ENCODE results near the gene VEGFB.
A peak's percentile ranks its signal among the peaks of the same experiment; 100 is the strongest.

VEGFB gene

DNA sequence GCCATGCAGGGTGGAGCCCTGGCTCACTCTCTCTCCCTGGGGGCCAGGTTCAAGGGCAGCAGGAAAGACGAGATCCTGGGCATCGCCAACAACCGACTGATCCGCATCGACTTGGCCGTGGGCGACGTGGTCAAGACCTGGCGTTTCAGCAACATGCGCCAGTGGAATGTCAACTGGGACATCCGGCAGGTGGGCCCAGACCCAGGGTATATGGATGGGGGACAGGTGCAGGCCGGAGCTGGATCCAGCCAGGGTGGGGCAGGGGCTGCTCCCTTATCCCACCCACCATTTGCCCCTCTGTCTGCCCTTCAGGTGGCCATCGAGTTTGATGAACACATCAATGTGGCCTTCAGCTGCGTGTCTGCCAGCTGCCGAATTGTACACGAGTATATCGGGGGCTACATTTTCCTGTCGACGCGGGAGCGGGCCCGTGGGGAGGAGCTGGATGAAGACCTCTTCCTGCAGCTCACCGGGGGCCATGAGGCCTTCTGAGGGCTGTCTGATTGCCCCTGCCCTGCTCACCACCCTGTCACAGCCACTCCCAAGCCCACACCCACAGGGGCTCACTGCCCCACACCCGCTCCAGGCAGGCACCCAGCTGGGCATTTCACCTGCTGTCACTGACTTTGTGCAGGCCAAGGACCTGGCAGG, 11.3 kb upstream of the VEGFB start:
- peak overlapping the region; percentile 94 for H3K27ac ChIP-seq

DNA sequence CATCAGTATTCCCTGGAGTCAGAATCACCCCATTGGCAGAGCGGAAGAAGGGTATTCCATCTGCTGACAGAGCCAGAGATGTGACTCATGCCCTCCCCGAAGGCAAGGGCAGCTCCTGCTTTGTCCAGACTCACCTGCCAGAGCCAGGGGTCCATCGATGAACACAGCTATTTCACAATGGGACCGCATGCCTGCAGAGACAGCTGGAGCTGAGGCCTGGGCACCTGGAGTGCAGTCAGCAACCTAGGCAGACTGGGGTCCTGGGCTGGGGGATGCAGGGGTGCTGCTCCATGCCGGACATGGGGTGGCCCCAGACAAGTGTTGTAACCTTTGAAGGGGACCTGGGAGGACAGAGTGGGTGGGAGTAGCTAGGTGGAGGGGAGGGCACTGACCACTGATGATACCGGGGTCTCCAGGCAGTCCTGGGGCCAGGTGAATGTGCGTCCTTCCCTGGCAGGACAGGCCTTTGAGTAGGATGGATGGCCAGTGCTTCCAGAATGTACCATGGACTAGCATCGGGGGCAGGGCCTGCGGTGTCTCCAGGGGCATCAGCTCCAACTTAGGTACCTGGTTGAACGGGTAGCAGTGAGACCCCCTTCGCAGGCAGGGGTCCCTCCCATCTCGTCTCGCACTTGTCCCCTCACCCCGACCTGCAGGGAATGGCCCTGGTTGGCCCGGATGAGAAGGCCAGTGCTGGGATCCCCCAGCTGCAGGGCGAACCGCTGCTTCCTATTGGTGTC, 10.1 kb upstream of the VEGFB start:
- TF ChIP-seq, protein P1, sequence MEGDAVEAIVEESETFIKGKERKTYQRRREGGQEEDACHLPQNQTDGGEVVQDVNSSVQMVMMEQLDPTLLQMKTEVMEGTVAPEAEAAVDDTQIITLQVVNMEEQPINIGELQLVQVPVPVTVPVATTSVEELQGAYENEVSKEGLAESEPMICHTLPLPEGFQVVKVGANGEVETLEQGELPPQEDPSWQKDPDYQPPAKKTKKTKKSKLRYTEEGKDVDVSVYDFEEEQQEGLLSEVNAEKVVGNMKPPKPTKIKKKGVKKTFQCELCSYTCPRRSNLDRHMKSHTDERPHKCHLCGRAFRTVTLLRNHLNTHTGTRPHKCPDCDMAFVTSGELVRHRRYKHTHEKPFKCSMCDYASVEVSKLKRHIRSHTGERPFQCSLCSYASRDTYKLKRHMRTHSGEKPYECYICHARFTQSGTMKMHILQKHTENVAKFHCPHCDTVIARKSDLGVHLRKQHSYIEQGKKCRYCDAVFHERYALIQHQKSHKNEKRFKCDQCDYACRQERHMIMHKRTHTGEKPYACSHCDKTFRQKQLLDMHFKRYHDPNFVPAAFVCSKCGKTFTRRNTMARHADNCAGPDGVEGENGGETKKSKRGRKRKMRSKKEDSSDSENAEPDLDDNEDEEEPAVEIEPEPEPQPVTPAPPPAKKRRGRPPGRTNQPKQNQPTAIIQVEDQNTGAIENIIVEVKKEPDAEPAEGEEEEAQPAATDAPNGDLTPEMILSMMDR (conservative IDR thresholded peaks at IDR 0.05) = no peak

More for the DNA sequence above, 11.3 kb upstream of the VEGFB start:
- TF ChIP-seq, protein P1 (conservative IDR thresholded peaks at IDR 0.05) = no peak

DNA sequence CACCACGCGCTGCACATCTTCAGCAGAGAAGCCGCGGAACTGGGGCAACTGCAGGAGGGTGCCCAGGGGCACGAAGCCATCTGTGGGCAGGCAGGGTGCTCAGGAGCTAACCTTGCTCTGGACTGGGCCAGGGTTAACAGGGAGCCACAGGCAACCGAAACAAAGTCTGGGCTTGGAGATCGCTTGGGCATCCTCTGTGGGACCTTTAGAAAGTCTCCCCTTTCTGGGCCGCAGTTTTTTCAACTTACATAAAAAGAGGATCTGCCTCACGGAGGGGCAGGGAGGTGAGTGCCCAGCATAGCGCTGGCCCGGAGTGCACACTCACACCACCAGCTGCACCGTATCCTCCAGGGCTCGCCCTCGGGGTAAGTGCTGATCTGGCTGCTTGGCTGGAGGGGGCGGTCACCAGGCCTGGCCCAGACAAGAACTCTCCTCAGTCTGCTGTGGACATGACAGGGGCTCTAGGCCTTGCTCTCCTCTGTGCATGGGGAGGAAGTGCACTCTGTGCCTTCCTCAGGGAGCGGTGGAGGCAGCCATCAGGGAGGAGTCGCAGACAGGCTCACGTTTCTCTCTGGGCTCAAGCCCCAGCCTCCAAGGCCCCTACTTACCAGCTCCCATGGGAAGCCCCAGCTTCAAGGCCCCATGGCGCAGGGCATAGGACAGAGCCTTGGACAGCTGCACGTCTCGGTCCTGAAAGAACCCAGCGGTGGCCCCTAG, 9.3 kb upstream of the VEGFB start:
- TF ChIP-seq, protein P1 (conservative IDR thresholded peaks at IDR 0.05) = no peak
- peak overlapping the region; percentile 94 for H3K27ac ChIP-seq

More for the DNA sequence above, 10.1 kb upstream of the VEGFB start:
- peak overlapping the region; percentile 94 for H3K27ac ChIP-seq

DNA sequence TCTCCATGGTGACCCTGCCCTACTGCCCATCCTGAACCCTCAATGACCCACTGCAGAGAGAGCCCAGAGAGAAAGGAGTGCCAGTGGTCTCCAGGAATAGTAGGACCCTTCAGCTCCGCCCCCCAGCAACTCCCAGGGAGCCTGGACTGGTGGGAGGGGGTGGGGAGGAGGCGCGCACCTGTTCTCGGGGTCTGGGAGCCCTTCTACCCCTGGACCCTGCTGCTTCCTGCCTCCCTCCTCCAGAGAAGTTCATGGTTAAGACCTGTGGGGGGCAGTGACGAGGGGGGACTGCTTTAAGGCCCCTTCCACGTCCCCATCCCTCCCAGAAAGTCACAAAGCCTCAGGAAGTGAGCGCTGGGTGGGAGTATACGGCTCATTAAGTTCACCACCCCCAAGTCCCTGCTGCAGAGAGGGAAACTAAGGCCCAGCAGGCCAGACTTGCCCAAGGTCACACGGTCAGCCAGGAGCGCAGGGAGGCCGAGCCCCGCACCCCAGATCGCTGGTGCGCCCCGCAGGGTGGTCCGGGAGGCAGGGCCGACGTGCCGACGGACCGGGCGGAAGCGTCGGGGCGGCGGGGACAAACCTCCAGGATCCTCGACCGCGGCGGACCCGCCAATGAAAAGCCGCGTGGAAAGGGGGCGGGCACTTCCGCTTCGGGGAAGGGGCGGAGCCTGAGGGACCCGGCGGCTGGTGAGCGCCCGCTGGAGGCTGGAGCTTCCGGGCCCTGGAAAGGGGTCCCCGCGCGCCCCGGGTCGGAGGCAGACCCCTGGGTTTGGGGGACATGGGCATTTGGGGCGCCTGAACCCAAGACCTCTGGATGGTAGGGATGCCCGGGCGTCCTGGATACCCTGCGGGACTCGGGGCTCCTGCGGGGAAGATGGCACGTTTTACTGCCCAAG, 8.5 kb upstream of the VEGFB start, which contains the start of the genes NUDT22 and TRPT1:
TSS of gene NUDT22 (plus strand) at position 667 of the 899 bp plus-strand sequence. CDS start 379 bp downstream, outside the sequence.
TSS of gene TRPT1 (minus strand) at position 579 of the 899 bp plus-strand sequence. CDS start at position 253, 326 bp downstream.
- TF ChIP-seq, protein P1 (conservative IDR thresholded peaks at IDR 0.05) = peak; percentile 67
- H3K27ac ChIP-seq = peak within 1 kb of the TSS; percentile 94

DNA sequence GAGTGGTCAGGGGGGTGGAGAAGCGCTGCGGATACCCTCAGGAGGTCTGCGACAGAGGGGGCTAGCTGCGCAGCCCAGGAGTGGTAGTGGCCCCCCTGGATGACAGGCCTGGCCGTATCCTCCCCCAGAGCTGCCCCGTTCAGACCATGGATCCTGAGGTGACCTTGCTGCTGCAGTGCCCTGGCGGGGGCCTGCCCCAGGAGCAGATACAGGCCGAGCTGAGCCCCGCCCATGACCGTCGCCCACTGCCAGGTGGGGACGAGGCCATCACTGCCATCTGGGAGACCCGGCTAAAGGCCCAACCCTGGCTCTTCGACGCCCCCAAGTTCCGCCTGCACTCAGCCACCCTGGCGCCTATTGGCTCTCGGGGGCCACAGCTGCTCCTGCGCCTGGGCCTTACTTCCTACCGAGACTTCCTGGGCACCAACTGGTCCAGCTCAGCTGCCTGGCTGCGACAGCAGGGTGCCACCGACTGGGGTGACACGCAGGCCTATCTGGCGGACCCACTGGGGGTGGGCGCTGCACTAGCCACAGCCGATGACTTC, 7.8 kb upstream of the VEGFB start:
- TF ChIP-seq, protein P1 (conservative IDR thresholded peaks at IDR 0.05) = no peak
- peak overlapping the region; percentile 94 for H3K27ac ChIP-seq

DNA sequence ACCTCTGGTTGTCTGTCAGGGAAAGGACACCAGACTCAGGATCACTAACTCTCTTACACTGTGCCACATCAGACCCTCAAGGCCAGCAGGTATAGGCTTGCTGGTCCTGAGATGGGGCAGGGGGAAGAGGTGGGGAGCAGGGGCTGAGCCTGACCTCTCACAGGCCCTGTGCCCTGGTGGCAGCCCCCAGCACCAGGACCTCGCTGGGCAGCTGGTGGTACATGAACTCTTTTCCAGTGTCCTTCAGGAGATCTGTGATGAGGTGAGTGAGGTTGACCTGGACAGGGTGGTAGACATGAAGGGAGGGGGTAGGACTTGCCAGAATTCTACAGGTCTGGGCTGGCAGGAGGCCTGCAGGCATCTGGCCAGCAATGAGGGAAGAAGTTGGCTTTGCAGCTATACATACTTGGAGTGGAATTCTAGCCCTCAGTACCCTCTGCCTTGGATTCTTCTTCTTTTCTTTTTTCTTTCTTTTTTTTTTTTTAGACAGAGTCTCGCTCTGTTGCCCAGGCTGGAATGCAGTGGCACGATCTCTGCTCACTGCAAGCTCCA, 6.9 kb upstream of the VEGFB start:
- peak overlapping the region; percentile 94 for H3K27ac ChIP-seq
- TF ChIP-seq, protein P1 (conservative IDR thresholded peaks at IDR 0.05) = no peak

Data from VCaP (cell line).